Gastrocnemius medialis (tissue), 4 donors: Measurements from ENCODE around the gene BCL2. TPM values are rescaled to one million over a fixed set of nuclear protein-coding genes. Genes with fewer than 3 reads are reported as not detected.

Experiments used
- ATAC-seq, 2 donors: fragments of 150-250 bp; one replicate each; pipeline ENCODE4 v1.9.1; 2016
- DNase-seq, 2 donors: peaks; one replicate each; pipeline ENCODE4 v3.0.0-alpha.2; 2019
- H3K27ac ChIP-seq, 4 donors: fragments of 200-600 bp; sonication (generic); 1 replicate in 1 of 4; 2 replicates in 3 of 4; pipeline ENCODE4 v1.5.1; 2016 to 2018; ENCODE audit warnings: mild to moderate bottlenecking in 2 of 4, moderate library complexity in 1 of 4
- H3K27me3 ChIP-seq, 3 donors: fragments of 200-600 bp; sonication (generic) in 2 of 3; 1 replicate in 1 of 3; 2 replicates in 2 of 3; pipeline versions ENCODE4 v1.5.1 to v1.6.0; 2016 to 2019; ENCODE audit warnings: mild to moderate bottlenecking in 1 of 3, moderate library complexity in 1 of 3
- H3K36me3 ChIP-seq, 2 donors: fragments of 200-600 bp; sonication (generic) in 1 of 2; one replicate each; pipeline ENCODE4 v1.5.1; 2017 to 2018
- H3K4me1 ChIP-seq, 2 donors: fragments of 200-600 bp; sonication (generic) in 1 of 2; one replicate each; pipeline ENCODE4 v1.5.1; 2016 to 2017; ENCODE audit warnings: mild to moderate bottlenecking in 2 of 2
- H3K4me3 ChIP-seq, 4 donors: fragments of 200-600 bp; sonication (generic) in 3 of 4; 1 replicate in 1 of 4; 2 replicates in 3 of 4; pipeline ENCODE4 v1.5.1; 2016 to 2019; ENCODE audit warnings: mild to moderate bottlenecking in 2 of 4
- H3K9me3 ChIP-seq, 3 donors: fragments of 200-600 bp; sonication (generic) in 2 of 3; 1 replicate in 1 of 3; 2 replicates in 2 of 3; pipeline ENCODE4 v1.5.1; 2016 to 2019
- CTCF ChIP-seq, 5 experiments: fragments of 450-650 bp in 3 of 5; fragments of 200-600 bp in 2 of 5; sonication (generic) in 2 of 5; IDR thresholded peaks in 4 of 5; conservative IDR thresholded peaks in 1 of 5; 1 replicate in 4 of 5; 2 replicates in 1 of 5; pipeline ENCODE4 v1.5.1; 2016 to 2019; ENCODE audit warnings: antibody characterized with exemption in 5 of 5, mild to moderate bottlenecking in 3 of 5, moderate library complexity in 3 of 5
- POLR2A ChIP-seq, 2 donors: fragments of 450-650 bp; IDR thresholded peaks; one replicate each; pipeline ENCODE4 v1.6.1; 2017; ENCODE audit warnings: antibody characterized with exemption in 2 of 2, mild to moderate bottlenecking in 2 of 2, moderate library complexity in 2 of 2
- in situ Hi-C, 4 donors: fragments of 200-750 bp; cut with MboI; loops; one replicate each; pipeline versions ENCODE4 v1.15.0 to v1.8.0; 2017; ENCODE audit warnings: low sequenced_read_pairs in 4 of 4
- intact Hi-C: fragments of 100-400 bp; cut with DNase I; formaldehyde crosslinking; loops from one replicate; pipeline ENCODE4 v1.15.1; 2023; ENCODE audit warnings: low total_unique reads
- total RNA-seq, 4 donors: library from RNA; depleted of rRNA; stranded (reverse); fragments of >200 nt; gene quantifications; one replicate each; pipeline versions ENCODE4 v1.1.0 to v1.2.3, GENCODE V29; 2016

BCL2 gene
- total RNA-seq, 4 donors from 2014 or later: 6.2 to 20.4 (median 13.7) TPM

DNA sequence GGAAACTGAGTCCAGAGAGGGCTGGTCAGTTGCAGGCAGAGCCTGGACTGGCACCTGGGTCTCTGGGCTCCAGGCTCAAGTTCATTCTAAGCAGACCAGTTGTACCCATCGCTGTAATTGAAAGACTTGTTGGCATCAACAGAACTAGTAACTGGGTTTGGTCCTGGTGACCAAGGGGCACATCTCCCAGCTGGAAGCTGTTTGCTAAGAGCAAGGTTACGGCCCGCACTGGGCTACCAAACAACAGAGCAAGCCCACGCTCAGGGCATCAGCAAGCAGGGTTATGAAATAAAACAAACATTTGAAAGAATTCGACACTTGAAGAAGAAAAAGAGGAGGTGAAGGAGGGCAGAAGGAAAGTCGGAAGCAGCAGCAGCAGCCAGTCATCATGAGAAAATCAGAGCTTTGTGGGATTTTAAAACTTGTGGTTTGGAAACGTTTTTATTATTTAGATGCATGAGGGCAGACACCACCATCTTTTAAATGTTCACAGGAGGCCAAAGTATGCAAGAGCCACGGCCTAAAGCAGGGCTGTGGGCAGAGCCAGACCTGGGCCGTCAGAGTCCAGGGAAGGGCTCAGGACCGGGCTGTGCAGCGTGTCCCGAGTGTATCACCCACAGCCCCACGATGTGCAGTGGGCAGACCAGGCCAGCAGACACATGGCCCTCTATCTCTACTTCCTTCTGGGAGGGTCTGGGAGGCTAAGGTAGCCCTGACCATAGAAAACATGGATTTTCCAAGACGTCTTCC, 220.3 kb downstream of the BCL2 start:
- H3K9me3 ChIP-seq: no peaks in the 10 kb centered on the region
- peaks cover 9 to 15% of the 10 kb centered on the region in 2 donors for H3K4me1 ChIP-seq
- no peaks in the 10 kb centered on the region for H3K27me3 ChIP-seq
- H3K36me3 ChIP-seq: no peaks in the 10 kb centered on the region
- no peak for DNase-seq
- TF ChIP-seq POLR2A (IDR thresholded peaks at IDR 0.05) (no peak), CTCF (IDR thresholded peaks at IDR 0.05 in 4 of 5, conservative IDR thresholded peaks at IDR 0.05 in 1 of 5) (no peak)
- intact Hi-C loops (no loop called here), in situ Hi-C loops (no loop called here)
- H3K27ac ChIP-seq: peak overlapping the region in 2 of 4 donors; percentile 52 to 69
- ATAC-seq: no peak
- no peak overlapping the region for H3K4me3 ChIP-seq

DNA sequence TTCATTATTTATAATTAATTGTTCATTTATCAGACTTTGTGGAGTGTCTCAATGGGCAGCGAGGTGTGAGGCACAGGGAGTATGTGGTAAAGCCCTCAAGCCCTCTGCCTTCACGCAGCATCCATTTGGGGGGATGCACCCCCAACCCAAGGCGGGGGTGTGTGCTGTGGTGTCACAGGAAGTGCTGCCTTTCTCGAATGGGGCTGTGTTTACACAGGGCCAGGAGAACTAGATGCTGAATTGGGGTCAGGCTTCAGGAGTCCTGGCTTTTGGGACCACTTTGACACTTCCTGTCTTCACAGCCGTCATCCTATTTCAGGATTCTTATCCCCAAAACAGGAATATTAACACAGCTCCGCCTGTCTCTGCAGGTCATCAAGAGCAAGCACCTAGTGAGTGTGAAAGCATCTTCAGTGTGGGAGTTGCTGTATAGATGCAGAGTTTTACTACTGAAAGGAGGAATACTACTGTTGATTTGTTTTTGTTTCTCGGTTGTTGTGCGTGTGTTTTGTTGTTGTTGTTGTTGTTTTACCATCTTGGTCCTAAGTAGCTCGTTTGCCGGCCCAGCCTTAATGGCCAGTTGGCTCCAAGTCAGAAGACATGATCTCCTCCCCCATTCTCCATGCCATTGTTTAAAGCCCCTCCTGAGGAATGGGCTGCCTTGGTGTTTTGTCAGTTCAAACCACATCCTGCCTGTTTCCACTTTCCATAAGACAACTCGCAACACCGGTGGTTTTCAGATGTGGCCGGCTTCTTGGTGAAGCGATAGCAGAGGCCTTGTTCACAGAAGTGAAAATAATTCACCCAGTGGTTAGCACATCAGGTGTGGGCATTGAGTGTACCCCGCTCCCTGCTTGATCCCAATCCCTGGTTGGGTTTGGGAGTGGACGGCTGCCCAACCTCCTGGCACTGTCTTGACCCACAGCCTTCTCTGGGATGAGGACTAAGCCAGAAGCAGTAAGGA, 221.3 kb downstream of the BCL2 start:
- TF ChIP-seq CTCF (IDR thresholded peaks at IDR 0.05 in 4 of 5, conservative IDR thresholded peaks at IDR 0.05 in 1 of 5): no peak
- TF ChIP-seq POLR2A (IDR thresholded peaks at IDR 0.05): no peak
- intact Hi-C loops (no loop called here), in situ Hi-C loops (no loop called here)
- H3K9me3 ChIP-seq: no peaks in the 10 kb centered on the region
- DNase-seq (no peak), ATAC-seq (no peak)
- no peak overlapping the region for H3K27ac ChIP-seq
- peaks cover 9 to 15% of the 10 kb centered on the region in 2 donors for H3K4me1 ChIP-seq
- no peaks in the 10 kb centered on the region for H3K27me3 ChIP-seq
- no peak overlapping the region for H3K4me3 ChIP-seq
- H3K36me3 ChIP-seq: no peaks in the 10 kb centered on the region

DNA sequence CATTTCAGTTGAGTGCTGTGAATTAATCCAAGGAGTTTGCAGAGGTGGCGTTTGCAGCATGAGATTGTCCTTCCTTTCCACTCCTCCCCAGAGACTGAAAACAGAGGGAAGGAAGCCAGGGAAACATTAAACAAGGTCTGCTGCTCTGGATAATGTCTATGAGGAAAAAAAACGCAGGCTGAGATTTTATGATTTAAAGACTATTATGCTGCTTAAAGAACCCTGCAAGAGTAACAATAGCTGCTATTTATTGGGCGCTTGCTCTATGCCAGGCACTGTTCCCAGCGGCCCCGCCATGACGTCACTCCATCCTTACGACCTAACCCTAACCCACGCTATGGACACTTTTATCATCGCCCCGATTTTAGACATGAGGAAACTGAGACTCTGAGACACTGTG, 222.4 kb downstream of the BCL2 start:
- intact Hi-C loops (no loop called here), in situ Hi-C loops (no loop called here)
- TF ChIP-seq POLR2A (IDR thresholded peaks at IDR 0.05) (no peak), CTCF (IDR thresholded peaks at IDR 0.05 in 4 of 5, conservative IDR thresholded peaks at IDR 0.05 in 1 of 5) (no peak)

DNA sequence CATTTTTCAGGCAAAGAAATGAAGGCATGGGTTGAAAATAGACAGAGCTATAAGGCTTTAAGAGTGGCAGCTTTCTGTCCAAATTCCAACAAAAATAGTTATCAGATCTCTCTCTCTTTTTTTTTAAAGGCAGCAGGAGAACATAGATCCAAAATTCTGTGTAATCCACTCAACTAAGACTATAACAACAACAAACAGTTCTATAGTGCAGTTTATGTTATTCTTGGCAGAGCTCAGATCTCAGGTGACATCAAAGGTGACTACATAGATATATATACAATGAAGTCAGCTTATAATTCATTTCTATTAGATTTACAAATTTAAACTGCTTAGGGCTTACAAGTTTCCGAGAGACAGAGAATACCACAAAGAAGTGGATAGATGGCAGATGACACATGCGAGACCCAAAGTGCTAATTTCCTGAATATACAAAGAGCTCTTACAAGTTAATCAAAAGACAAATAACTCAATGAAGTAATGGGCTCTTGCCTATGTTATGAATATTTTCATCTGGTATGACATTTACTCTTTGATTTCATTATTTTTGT, 223.2 kb downstream of the BCL2 start:
- no peaks in the 10 kb centered on the region for H3K27me3 ChIP-seq
- peaks cover 9 to 15% of the 10 kb centered on the region in 2 donors for H3K4me1 ChIP-seq
- in situ Hi-C loops (no loop called here), intact Hi-C loops (no loop called here)
- H3K9me3 ChIP-seq: no peaks in the 10 kb centered on the region
- no peak overlapping the region for H3K27ac ChIP-seq
- H3K4me3 ChIP-seq: no peak overlapping the region
- ATAC-seq (no peak), DNase-seq (no peak)
- TF ChIP-seq POLR2A (IDR thresholded peaks at IDR 0.05): no peak
- TF ChIP-seq CTCF (IDR thresholded peaks at IDR 0.05 in 4 of 5, conservative IDR thresholded peaks at IDR 0.05 in 1 of 5): no peak
- no peaks in the 10 kb centered on the region for H3K36me3 ChIP-seq

More for the DNA sequence above, 222.4 kb downstream of the BCL2 start:
- Histone ChIP-seq H3K9me3 (no peaks in the 10 kb centered on the region), H3K27ac (no peak overlapping the region), H3K27me3 (no peaks in the 10 kb centered on the region), H3K36me3 (no peaks in the 10 kb centered on the region), H3K4me1 (peaks cover 9 to 15% of the 10 kb centered on the region in 2 donors), H3K4me3 (no peak overlapping the region)
- DNase-seq (no peak), ATAC-seq (no peak)
